AG20443 (cell line): Measurements from ENCODE around the gene OLFML2A.
A peak's percentile ranks its signal among the peaks of the same experiment; 100 is the strongest.
"Not testable (repeated sequence)": the region's sequence is repeated elsewhere in the genome, so short reads cannot be mapped to it uniquely, and the experiment has no call there.

ENCODE experiments used
- DNase-seq: peaks from one replicate; pipeline ENCODE4 v3.0.0; 2012; ENCODE audit warnings: low spot score, mixed read lengths

Gene OLFML2A

GRCh38 chr9:124761196-124761595 lies 15.7 kb upstream of the OLFML2A start:
- DNase-seq = no peak

GRCh38 chr9:124761710-124762109 lies 15.2 kb upstream of the OLFML2A start:
- no peak for DNase-seq

- DNase-seq = no peak
Measured at GRCh38 chr9:124762633-124763032, 14.3 kb upstream of the OLFML2A start.

GRCh38 chr9:124764774-124765438 lies 12.0 kb upstream of the OLFML2A start:
- peak; percentile 31 for DNase-seq

GRCh38 chr9:124765439-124765835 lies 11.5 kb upstream of the OLFML2A start:
- DNase-seq = no peak

GRCh38 chr9:124766326-124766725 lies 10.6 kb upstream of the OLFML2A start:
- no peak for DNase-seq

- DNase-seq = no peak
Measured at GRCh38 chr9:124766815-124767554, 9.9 kb upstream of the OLFML2A start.

- DNase-seq = no peak
Measured at GRCh38 chr9:124767821-124768220, 9.1 kb upstream of the OLFML2A start.

GRCh38 chr9:124768334-124768733 lies 8.6 kb upstream of the OLFML2A start:
- no peak for DNase-seq

- DNase-seq = no peak
Measured at GRCh38 chr9:124768750-124769548, 8.0 kb upstream of the OLFML2A start.

- no peak for DNase-seq
Measured at GRCh38 chr9:124769549-124770358, 7.2 kb upstream of the OLFML2A start.

GRCh38 chr9:124770359-124771020 lies 6.4 kb upstream of the OLFML2A start:
- no peak for DNase-seq

- DNase-seq = peak; percentile 99
Measured at GRCh38 chr9:124771021-124771866, 5.7 kb upstream of the OLFML2A start, which contains the start of gene NR6A1. NR6A1 (minus strand) TSS chr9:124771311.

GRCh38 chr9:124771867-124772679 lies 4.9 kb upstream of the OLFML2A start:
- peak; percentile 85 for DNase-seq

GRCh38 chr9:124772877-124773276 lies 4.1 kb upstream of the OLFML2A start:
- not testable (repeated sequence) for DNase-seq

GRCh38 chr9:124773473-124774128 lies 3.3 kb upstream of the OLFML2A start:
- no peak for DNase-seq

- peak; percentile 81 for DNase-seq
Measured at GRCh38 chr9:124774129-124774978, 2.6 kb upstream of the OLFML2A start.

GRCh38 chr9:124776618-124776953 lies 347 bp upstream of the OLFML2A start:
- no peak for DNase-seq
